ENCODE measurements around the gene TMEM154. TPM values are rescaled to one million over a fixed set of nuclear protein-coding genes. Genes with fewer than 3 reads are reported as not detected.

TMEM154 gene
- polyA plus RNA-seq, 1 of the 3 experiments (the other 2 are of a cell fraction) = 0.58 TPM

- H2AFZ ChIP-seq (ENCODE audit: low read depth) = no peak overlapping the region
- H3K27ac ChIP-seq (ENCODE audit: low read depth in 2 of 2, low read length in 1 of 2) = no peak overlapping the region
- ChIA-PET CTCF (no interaction called here), POLR2A (no interaction called here)
- 86% methylated on average over 6 of the region's 6 CpGs for WGBS (ENCODE audit: low lambda C conversion rate)
- H3K9ac ChIP-seq = no peak overlapping the region
- no peaks in the 10 kb centered on the region for H3K4me1 ChIP-seq (ENCODE audit: control insufficient read depth in 1 of 2, insufficient read depth in 2 of 2, low read depth in 1 of 2, low read length in 1 of 2)
- H3K79me2 ChIP-seq (ENCODE audit: insufficient read depth) = no peaks in the 10 kb centered on the region
- no peaks in the 10 kb centered on the region for H3F3A ChIP-seq (replicated peaks; ENCODE audit: insufficient read depth)
- TF ChIP-seq TEAD4 (IDR thresholded peaks at IDR 0.05; ENCODE audit: borderline replicate concordance, insufficient read depth) (no peak), EP300 (IDR thresholded peaks at IDR 0.05; ENCODE audit: borderline replicate concordance in 1 of 2, low read depth in 1 of 2, low read length in 1 of 2) (no peak), FOXM1 (IDR thresholded peaks at IDR 0.05; ENCODE audit: low read depth) (no peak), NFIC (IDR thresholded peaks at IDR 0.05; ENCODE audit: borderline replicate concordance) (no peak), GABPA (IDR thresholded peaks at IDR 0.05; ENCODE audit: low read depth) (no peak), TAF1 (IDR thresholded peaks at IDR 0.05; ENCODE audit: borderline replicate concordance, low read depth, low read length) (no peak), JUND (IDR thresholded peaks at IDR 0.05) (no peak), USF2 (IDR thresholded peaks at IDR 0.05; ENCODE audit: borderline replicate concordance, low read depth, low read length) (no peak), TCF12 (IDR thresholded peaks at IDR 0.05) (no peak), ELF1 (IDR thresholded peaks at IDR 0.05) (no peak), RFX5 (IDR thresholded peaks at IDR 0.05; ENCODE audit: low read length) (no peak), RAD21 (IDR thresholded peaks at IDR 0.05; ENCODE audit: low read length) (no peak), YY1 (IDR thresholded peaks at IDR 0.05; ENCODE audit: low read depth) (no peak), CHD2 (IDR thresholded peaks at IDR 0.05; ENCODE audit: low read length, partially characterized antibody) (no peak), GATA2 (CRISPR knock-in tag; IDR thresholded peaks at IDR 0.05) (no peak), USF1 (IDR thresholded peaks at IDR 0.05; ENCODE audit: borderline replicate concordance, low read depth) (no peak), PBX3 (IDR thresholded peaks at IDR 0.05) (no peak), RXRA (IDR thresholded peaks at IDR 0.05; ENCODE audit: borderline replicate concordance, low read depth) (no peak), MEF2A (IDR thresholded peaks at IDR 0.05; ENCODE audit: borderline replicate concordance, low read depth) (no peak)
- H3K9me3 ChIP-seq = no peaks in the 10 kb centered on the region; the same call in 1 of the 2 replicates
- H3K4me2 ChIP-seq = no peak overlapping the region
- no peaks in the 10 kb centered on the region for H3K27me3 ChIP-seq (ENCODE audit: insufficient read depth)
- no peaks in the 10 kb centered on the region for H4K20me1 ChIP-seq (ENCODE audit: insufficient read depth)
- no peak overlapping the region for H3K4me3 ChIP-seq (ENCODE audit: low read depth in 2 of 2, low read length in 1 of 2)
- no peaks in the 10 kb centered on the region for H3K9me2 ChIP-seq
- H3K36me3 ChIP-seq (replicated peaks in 1 of 2; ENCODE audit: control insufficient read depth in 1 of 2, insufficient read depth in 2 of 2, low read length in 1 of 2) = no peaks in the 10 kb centered on the region
- no peak for DNase-seq
Measured at GRCh38 chr4:152666946-152667345, 12.9 kb downstream of the TMEM154 start.
